Endothelial cell of umbilical vein (primary cell): ENCODE data around the gene RPS6KA3. TPM values are rescaled to one million over a fixed set of nuclear protein-coding genes. Genes with fewer than 3 reads are reported as not detected.

ENCODE experiments used
- BruUV-seq: library from RNA; stranded (reverse); fragments of 400-500 nt; replicated peaks from 2 replicates; lab custom pipeline; 2021; lab: Mats Ljungman, UMichigan
- CTCF ChIA-PET: fragments of 300-600, 350-600 bp; sonication (Branson Sonifier 250); formaldehyde crosslinking; loops from one replicate; lab custom pipeline; 2021; ENCODE audit warnings: antibody characterized with exemption, inconsistent platforms; lab: Charles Lee
- POLR2A ChIA-PET: fragments of 300-600, 350-600 bp; sonication (Branson Sonifier 250); formaldehyde crosslinking; loops from one replicate; lab custom pipeline; 2021; ENCODE audit warnings: antibody characterized with exemption, inconsistent platforms; lab: Charles Lee
- DNase-seq: peaks from one replicate; pipeline ENCODE4 v3.0.0-alpha.2; 2011; ENCODE audit warnings: low read depth, low spot score
- FAIRE-seq: peaks from 2 replicates; lab custom pipeline; 2011; peaks lifted over from hg19 to GRCh38; lab: Jason Lieb, UNC
- H2AFZ ChIP-seq: 2 replicates; pipeline ENCODE4 v1.6.0; 2012; ENCODE audit warnings: low read depth, low read length, control low read depth, inconsistent platforms
- H3K27ac ChIP-seq: 2 replicates; pipeline ENCODE4 v1.5.1; 2011; ENCODE audit warnings: low read depth, mild to moderate bottlenecking, control low read depth, low read length, moderate library complexity; ENCODE audit not compliant: insufficient read depth
- H3K27me3 ChIP-seq, 2 experiments: 2 replicates each; pipeline versions ENCODE4 v1.6.0 to v1.6.1; 2011; ENCODE audit warnings: low read length in 2 of 2, mixed read lengths in 1 of 2; ENCODE audit not compliant: control insufficient read depth in 2 of 2, insufficient read depth in 2 of 2
- H3K36me3 ChIP-seq, 2 experiments: 2 replicates in 1 of 2; 3 replicates in 1 of 2; pipeline ENCODE4 v1.5.1; 2011; ENCODE audit warnings: low read length in 2 of 2, mild to moderate bottlenecking in 1 of 2, moderate library complexity in 1 of 2; ENCODE audit not compliant: control insufficient read depth in 2 of 2, insufficient read depth in 2 of 2; ENCODE audit errors: extremely low read depth in 1 of 2
- H3K4me1 ChIP-seq: 3 replicates; pipeline ENCODE4 v1.5.1; 2011; ENCODE audit warnings: mild to moderate bottlenecking, low read length; ENCODE audit not compliant: control insufficient read depth, insufficient read depth; ENCODE audit errors: extremely low read depth
- H3K4me2 ChIP-seq: 2 replicates; pipeline ENCODE4 v1.6.1; 2011; ENCODE audit warnings: low read length, control low read depth, mixed read lengths; ENCODE audit not compliant: insufficient read depth
- H3K4me3 ChIP-seq, 3 experiments: fragments of 200-600 bp in 1 of 3; sonication (generic), shearing (Covaris generic) in 1 of 3; replicated peaks in 1 of 3; 2 replicates each; pipeline ENCODE4 v1.5.1; 2011 to 2016; ENCODE audit warnings: control low read depth in 3 of 3, low read length in 3 of 3, mild to moderate bottlenecking in 2 of 3, inconsistent platforms in 1 of 3, low read depth in 1 of 3, moderate library complexity in 1 of 3; ENCODE audit not compliant: insufficient read depth in 1 of 3
- H3K79me2 ChIP-seq: 2 replicates; pipeline ENCODE4 v1.6.0; 2012; ENCODE audit warnings: low read length, inconsistent platforms; ENCODE audit not compliant: control insufficient read depth, insufficient read depth
- H3K9ac ChIP-seq: replicated peaks from 2 replicates; pipeline ENCODE3; 2011; ENCODE audit warnings: low read length, control low read depth; ENCODE audit not compliant: insufficient read depth; ENCODE audit errors: extremely low read depth
- H3K9me1 ChIP-seq: replicated peaks from 3 replicates; pipeline ENCODE4 v1.6.0; 2011; ENCODE audit warnings: mild to moderate bottlenecking, low read length; ENCODE audit not compliant: control insufficient read depth, insufficient read depth; ENCODE audit errors: extremely low read depth
- H3K9me3 ChIP-seq: replicated peaks from 2 replicates; pipeline ENCODE4 v1.5.1; 2012; ENCODE audit warnings: low read length, inconsistent platforms; ENCODE audit not compliant: control insufficient read depth, insufficient read depth
- H4K20me1 ChIP-seq: replicated peaks from 2 replicates; pipeline ENCODE3; 2011; ENCODE audit warnings: mild to moderate bottlenecking, low read length; ENCODE audit not compliant: control insufficient read depth, insufficient read depth; ENCODE audit errors: extremely low read depth
- EZH2 ChIP-seq: IDR thresholded peaks from 2 replicates; pipeline ENCODE4 v1.6.1; 2012; ENCODE audit warnings: borderline replicate concordance, low read depth, mild to moderate bottlenecking, moderate library complexity, low read length, inconsistent platforms; ENCODE audit not compliant: severe bottlenecking
- FOS ChIP-seq: IDR thresholded peaks from 2 replicates; pipeline ENCODE4 v1.6.1; 2011; ENCODE audit warnings: mild to moderate bottlenecking, low read length, moderate library complexity, borderline replicate concordance; ENCODE audit not compliant: insufficient read depth
- GATA2 ChIP-seq: IDR thresholded peaks from 2 replicates; pipeline ENCODE4 v1.7.0; 2011; ENCODE audit warnings: low read depth, mild to moderate bottlenecking, moderate library complexity, mixed read lengths, low read length; ENCODE audit not compliant: insufficient read length, insufficient read depth
- JUN ChIP-seq: IDR thresholded peaks from 2 replicates; pipeline ENCODE4 v1.6.1; 2011; ENCODE audit warnings: borderline replicate concordance, low read depth; ENCODE audit not compliant: insufficient read length, insufficient read depth
- MYC ChIP-seq: IDR thresholded peaks from one replicate; pipeline ENCODE4 v1.6.1; 2011; ENCODE audit warnings: mild to moderate bottlenecking, low read depth, low read length
- POLR2A ChIP-seq: IDR thresholded peaks from 2 replicates; pipeline ENCODE4 v1.6.1; 2012; ENCODE audit warnings: low read depth, mild to moderate bottlenecking, control low read depth, low read length
- POLR2AphosphoS5 ChIP-seq: IDR thresholded peaks from 2 replicates; pipeline ENCODE4 v1.6.1; 2012; ENCODE audit warnings: low read depth, mild to moderate bottlenecking, control low read depth, low read length, moderate library complexity; ENCODE audit not compliant: insufficient read depth
- dilution Hi-C: fragments of 300-500 bp; cut with MboI; formaldehyde crosslinking; loops from one replicate; pipeline ENCODE4 v1.15.0; 2019; ENCODE audit warnings: low sequenced_read_pairs; ENCODE audit not compliant: extremely low pct_ligation_motif_present
- intact Hi-C: fragments of 100-400 bp; cut with micrococcal nuclease; formaldehyde crosslinking; loops from one replicate; pipeline ENCODE4 v1.10.0; 2022
- polyA plus RNA-seq, 4 experiments: library from polyadenylated mRNA; depleted of rRNA in 3 of 4; stranded (reverse) in 3 of 4; unstranded in 1 of 4; fragments of >200 nt; gene quantifications; 2 replicates each; pipeline versions ENCODE4 v1.2.1 to v1.2.3, GENCODE V29; 2011 to 2012; ENCODE audit warnings: missing spikeins in 1 of 4
- total RNA-seq: library from RNA; stranded (reverse); gene quantifications from 2 replicates; pipeline ENCODE4 v1.2.3, GENCODE V29; 2021
- TF ChIP-seq, protein P1 (sequence below): IDR thresholded peaks from 2 replicates; pipeline ENCODE4 v1.6.1; 2011; ENCODE audit not compliant: insufficient read depth, insufficient read length
- TF ChIP-seq, protein P2 (sequence below), 2 donors: IDR thresholded peaks; 1 replicate in 1 of 2; 2 replicates in 1 of 2; pipeline ENCODE4 v1.5.1; 2011; ENCODE audit warnings: low read length in 2 of 2, mild to moderate bottlenecking in 2 of 2, moderate library complexity in 2 of 2, control low read depth in 1 of 2, inconsistent platforms in 1 of 2, low read depth in 1 of 2; ENCODE audit not compliant: insufficient read depth in 1 of 2; ENCODE audit errors: extremely low read depth in 1 of 2

The RPS6KA3 gene
- total and polyA plus RNA-seq, 2 donors (not counting 3 experiments of a cell fraction or from before 2014, with no cell fraction given), result 24.4 to 61.6 TPM

GRCh38 chrX:20130357-20130756 is 136.4 kb downstream of the RPS6KA3 start:
- CTCF ChIA-PET, result interaction anchor here (2.1 kb wide), 1 partner anchor 225 kb away, joined by 6 read pairs; no protein-coding TSS in a partner anchor
- H3K36me3 ChIP-seq, result no peaks in the 10 kb centered on the region
- H3K4me3 ChIP-seq, result no peak overlapping the region
- H3K9ac ChIP-seq, result no peak overlapping the region
- dilution Hi-C loops, result no loop called here
- FAIRE-seq (no peak), DNase-seq (no peak)
- POLR2A ChIA-PET, result no interaction called here
- H3K27ac ChIP-seq, result no peak overlapping the region
- no peaks in the 10 kb centered on the region for H3K9me3 ChIP-seq
- intact Hi-C loops, result loop anchor here (5.0 kb wide), 1 partner anchor 223 kb away; no protein-coding TSS in a partner anchor
- H3K27me3 ChIP-seq, result no peaks in the 10 kb centered on the region
- TF ChIP-seq POLR2A, result no peak
- no peak for TF ChIP-seq GATA2
- no peak for TF ChIP-seq EZH2
- no peak for TF ChIP-seq FOS
- TF ChIP-seq, protein P1, sequence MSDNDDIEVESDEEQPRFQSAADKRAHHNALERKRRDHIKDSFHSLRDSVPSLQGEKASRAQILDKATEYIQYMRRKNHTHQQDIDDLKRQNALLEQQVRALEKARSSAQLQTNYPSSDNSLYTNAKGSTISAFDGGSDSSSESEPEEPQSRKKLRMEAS, result no peak
- no peak for TF ChIP-seq JUN
- TF ChIP-seq POLR2AphosphoS5, result no peak
- no peak for TF ChIP-seq MYC
- TF ChIP-seq, protein P2, sequence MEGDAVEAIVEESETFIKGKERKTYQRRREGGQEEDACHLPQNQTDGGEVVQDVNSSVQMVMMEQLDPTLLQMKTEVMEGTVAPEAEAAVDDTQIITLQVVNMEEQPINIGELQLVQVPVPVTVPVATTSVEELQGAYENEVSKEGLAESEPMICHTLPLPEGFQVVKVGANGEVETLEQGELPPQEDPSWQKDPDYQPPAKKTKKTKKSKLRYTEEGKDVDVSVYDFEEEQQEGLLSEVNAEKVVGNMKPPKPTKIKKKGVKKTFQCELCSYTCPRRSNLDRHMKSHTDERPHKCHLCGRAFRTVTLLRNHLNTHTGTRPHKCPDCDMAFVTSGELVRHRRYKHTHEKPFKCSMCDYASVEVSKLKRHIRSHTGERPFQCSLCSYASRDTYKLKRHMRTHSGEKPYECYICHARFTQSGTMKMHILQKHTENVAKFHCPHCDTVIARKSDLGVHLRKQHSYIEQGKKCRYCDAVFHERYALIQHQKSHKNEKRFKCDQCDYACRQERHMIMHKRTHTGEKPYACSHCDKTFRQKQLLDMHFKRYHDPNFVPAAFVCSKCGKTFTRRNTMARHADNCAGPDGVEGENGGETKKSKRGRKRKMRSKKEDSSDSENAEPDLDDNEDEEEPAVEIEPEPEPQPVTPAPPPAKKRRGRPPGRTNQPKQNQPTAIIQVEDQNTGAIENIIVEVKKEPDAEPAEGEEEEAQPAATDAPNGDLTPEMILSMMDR (IDR thresholded peaks at IDR 0.05; ENCODE audit: extremely low read depth in 1 of 2, insufficient read depth in 1 of 2, low read depth in 1 of 2, low read length in 2 of 2), result no peak
- no peaks in the 10 kb centered on the region for H3K9me1 ChIP-seq
- no TSS peak for BruUV-seq
- H3K4me2 ChIP-seq, result no peak overlapping the region
- H3K79me2 ChIP-seq, result peaks cover 3% of the 10 kb centered on the region
- H4K20me1 ChIP-seq, result no peaks in the 10 kb centered on the region
- H3K4me1 ChIP-seq, result peaks cover 8% of the 10 kb centered on the region
- H2AFZ ChIP-seq, result no peak overlapping the region
